Measurements from ENCODE around the gene KCNQ1. TPM values are rescaled to one million over a fixed set of nuclear protein-coding genes. Genes with fewer than 3 reads are reported as not detected.

KCNQ1 gene
- total and polyA plus RNA-seq, 2 experiments from 2014 or later = 0.45 to 0.87 TPM

DNA sequence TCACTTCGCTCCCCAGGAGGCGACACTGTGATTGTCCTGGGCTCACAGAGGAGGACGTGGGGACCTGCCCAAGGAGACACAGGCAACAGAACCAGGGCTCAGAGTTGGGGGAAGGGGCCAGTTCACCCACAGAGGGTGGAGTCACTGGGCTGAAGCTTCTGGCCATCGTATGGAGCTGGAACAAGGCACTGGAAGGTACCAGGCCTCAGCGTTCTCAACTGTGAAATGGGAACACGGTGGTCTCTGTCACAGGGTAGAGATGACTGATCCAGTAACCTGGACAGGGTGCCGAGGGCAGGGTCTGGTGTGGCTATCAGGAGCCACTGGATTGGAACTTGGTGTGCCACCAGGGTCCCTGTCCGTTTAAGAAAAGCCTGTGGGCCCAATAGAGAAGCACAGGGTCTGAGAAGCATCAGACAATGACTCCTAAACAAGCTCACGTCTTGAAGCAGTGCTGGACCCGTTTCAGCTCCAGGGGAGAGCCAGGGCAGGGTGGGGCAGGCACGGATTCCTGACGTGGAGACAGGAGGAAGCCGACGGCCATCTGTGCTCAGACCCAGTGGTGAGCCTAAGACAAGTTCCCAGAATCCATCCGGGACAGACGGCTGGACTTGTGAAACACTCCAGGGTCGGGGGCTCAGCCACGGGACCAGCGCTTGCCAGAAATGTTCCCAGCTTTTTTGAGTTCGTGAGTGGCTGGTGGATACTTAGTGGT, 280.0 kb downstream of the KCNQ1 start:
- H3K36me3 ChIP-seq (ENCODE audit: insufficient read depth) = no peaks in the 10 kb centered on the region
- H3K79me2 ChIP-seq (replicated peaks; ENCODE audit: insufficient read depth) = no peaks in the 10 kb centered on the region
- no peak overlapping the region for H3K27ac ChIP-seq (ENCODE audit: low read depth)
- Mint-ChIP-seq H3K4me1 (peaks cover 24% of the 10 kb centered on the region), H3K27me3 (ENCODE audit: insufficient read depth, low read depth, poor library complexity) (peaks cover 73% of the 10 kb centered on the region), H3K27ac (no peak overlapping the region), H3K36me3 (ENCODE audit: low read depth) (no peaks in the 10 kb centered on the region), H3K4me3 (no peak overlapping the region), H3K9me3 (peaks cover 5% of the 10 kb centered on the region; the same call in 2 of the 3 replicates)
- TF ChIP-seq NANOG (IDR thresholded peaks at IDR 0.05; ENCODE audit: borderline replicate concordance) = no peak
- TF ChIP-seq POLR2AphosphoS5 (IDR thresholded peaks at IDR 0.05; ENCODE audit: low read depth) = no peak
- no peak for TF ChIP-seq CREB1 (CRISPR knock-in tag; IDR thresholded peaks at IDR 0.05; ENCODE audit: low read depth)
- TF ChIP-seq STAT1 (IDR thresholded peaks at IDR 0.05; ENCODE audit: unreplicated experiment) = no peak
- no peak for TF ChIP-seq JUNB (IDR thresholded peaks at IDR 0.05; ENCODE audit: unreplicated experiment)
- TF ChIP-seq, protein P1, sequence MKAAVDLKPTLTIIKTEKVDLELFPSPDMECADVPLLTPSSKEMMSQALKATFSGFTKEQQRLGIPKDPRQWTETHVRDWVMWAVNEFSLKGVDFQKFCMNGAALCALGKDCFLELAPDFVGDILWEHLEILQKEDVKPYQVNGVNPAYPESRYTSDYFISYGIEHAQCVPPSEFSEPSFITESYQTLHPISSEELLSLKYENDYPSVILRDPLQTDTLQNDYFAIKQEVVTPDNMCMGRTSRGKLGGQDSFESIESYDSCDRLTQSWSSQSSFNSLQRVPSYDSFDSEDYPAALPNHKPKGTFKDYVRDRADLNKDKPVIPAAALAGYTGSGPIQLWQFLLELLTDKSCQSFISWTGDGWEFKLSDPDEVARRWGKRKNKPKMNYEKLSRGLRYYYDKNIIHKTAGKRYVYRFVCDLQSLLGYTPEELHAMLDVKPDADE (IDR thresholded peaks at IDR 0.05) = no peak
- no peak for TF ChIP-seq ZNF114 (CRISPR knock-in tag; IDR thresholded peaks at IDR 0.05)
- TF ChIP-seq, protein P2, sequence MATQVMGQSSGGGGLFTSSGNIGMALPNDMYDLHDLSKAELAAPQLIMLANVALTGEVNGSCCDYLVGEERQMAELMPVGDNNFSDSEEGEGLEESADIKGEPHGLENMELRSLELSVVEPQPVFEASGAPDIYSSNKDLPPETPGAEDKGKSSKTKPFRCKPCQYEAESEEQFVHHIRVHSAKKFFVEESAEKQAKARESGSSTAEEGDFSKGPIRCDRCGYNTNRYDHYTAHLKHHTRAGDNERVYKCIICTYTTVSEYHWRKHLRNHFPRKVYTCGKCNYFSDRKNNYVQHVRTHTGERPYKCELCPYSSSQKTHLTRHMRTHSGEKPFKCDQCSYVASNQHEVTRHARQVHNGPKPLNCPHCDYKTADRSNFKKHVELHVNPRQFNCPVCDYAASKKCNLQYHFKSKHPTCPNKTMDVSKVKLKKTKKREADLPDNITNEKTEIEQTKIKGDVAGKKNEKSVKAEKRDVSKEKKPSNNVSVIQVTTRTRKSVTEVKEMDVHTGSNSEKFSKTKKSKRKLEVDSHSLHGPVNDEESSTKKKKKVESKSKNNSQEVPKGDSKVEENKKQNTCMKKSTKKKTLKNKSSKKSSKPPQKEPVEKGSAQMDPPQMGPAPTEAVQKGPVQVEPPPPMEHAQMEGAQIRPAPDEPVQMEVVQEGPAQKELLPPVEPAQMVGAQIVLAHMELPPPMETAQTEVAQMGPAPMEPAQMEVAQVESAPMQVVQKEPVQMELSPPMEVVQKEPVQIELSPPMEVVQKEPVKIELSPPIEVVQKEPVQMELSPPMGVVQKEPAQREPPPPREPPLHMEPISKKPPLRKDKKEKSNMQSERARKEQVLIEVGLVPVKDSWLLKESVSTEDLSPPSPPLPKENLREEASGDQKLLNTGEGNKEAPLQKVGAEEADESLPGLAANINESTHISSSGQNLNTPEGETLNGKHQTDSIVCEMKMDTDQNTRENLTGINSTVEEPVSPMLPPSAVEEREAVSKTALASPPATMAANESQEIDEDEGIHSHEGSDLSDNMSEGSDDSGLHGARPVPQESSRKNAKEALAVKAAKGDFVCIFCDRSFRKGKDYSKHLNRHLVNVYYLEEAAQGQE (IDR thresholded peaks at IDR 0.05; ENCODE audit: unreplicated experiment) = no peak
- no peak for TF ChIP-seq EZH2phosphoT487 (IDR thresholded peaks at IDR 0.05; ENCODE audit: unreplicated experiment)
- no peak for TF ChIP-seq EZH2 (IDR thresholded peaks at IDR 0.05; ENCODE audit: low read depth, unreplicated experiment)
- H2AFZ ChIP-seq = no peak overlapping the region
- no peak overlapping the region for H3K4me2 ChIP-seq
- H3K27me3 ChIP-seq (ENCODE audit: insufficient read depth) = peaks cover 36% of the 10 kb centered on the region
- H3F3A ChIP-seq (replicated peaks; ENCODE audit: low read depth) = no peaks in the 10 kb centered on the region
- H4K20me1 ChIP-seq (replicated peaks; ENCODE audit: insufficient read depth) = no peaks in the 10 kb centered on the region
- no peaks in the 10 kb centered on the region for H3K9me2 ChIP-seq (ENCODE audit: insufficient read depth)
- DNase-seq (ENCODE audit: low spot score) (no peak), ATAC-seq (no peak)
- H3K4me3 ChIP-seq = no peak overlapping the region
- peaks cover 13% of the 10 kb centered on the region for H3K4me1 ChIP-seq (ENCODE audit: insufficient read depth)

All from GM23338 (cell line).